SK-N-MC (cell line): ENCODE results near the gene USB1.

ENCODE experiments used
- DNase-seq: peaks from one replicate; pipeline ENCODE4 v3.0.0-alpha.2; 2011; ENCODE audit warnings: low read depth, low spot score
- H3K27ac ChIP-seq: fragments of 200-600 bp; sonication (generic); 2 replicates; pipeline ENCODE4 v1.5.1; 2016; ENCODE audit warnings: mixed run types
- H3K36me3 ChIP-seq: fragments of 200-600 bp; sonication (generic); 2 replicates; pipeline ENCODE4 v1.6.1; 2017; ENCODE audit warnings: antibody characterized with exemption, low read length, mixed read lengths; ENCODE audit not compliant: insufficient read depth
- H3K4me3 ChIP-seq: fragments of 200-600 bp; sonication (generic); 2 replicates; pipeline ENCODE4 v1.5.1; 2016
- H3K9ac ChIP-seq: fragments of 200-600 bp; sonication (generic); 2 replicates; pipeline ENCODE4 v1.8.0; 2017; ENCODE audit warnings: mixed run types, mixed read lengths; ENCODE audit not compliant: insufficient read length
- H3K9me3 ChIP-seq: fragments of 200-600 bp; sonication (generic); 2 replicates; pipeline ENCODE4 v1.6.1; 2017; ENCODE audit warnings: low read depth, mild to moderate bottlenecking, antibody characterized with exemption, low read length, moderate library complexity, mixed read lengths
- EZH2 ChIP-seq: fragments of 200-600 bp; sonication (generic); IDR thresholded peaks from one replicate; pipeline ENCODE4 v1.6.1; 2017; ENCODE audit warnings: antibody characterized with exemption
- FOXP2 ChIP-seq: optimal IDR thresholded peaks from 2 replicates; pipeline ENCODE3; 2011; ENCODE audit warnings: mild to moderate bottlenecking, moderate library complexity; ENCODE audit not compliant: insufficient read depth; ENCODE audit errors: extremely low read length, control extremely low read depth
- POLR2AphosphoS5 ChIP-seq: IDR thresholded peaks from 2 replicates; pipeline ENCODE4 v1.6.1; 2012; ENCODE audit warnings: mild to moderate bottlenecking, low read depth, low read length, borderline replicate concordance

Gene USB1

GRCh38 chr16:58049232-58050185 lies 48.3 kb downstream of the USB1 start:
- no peak overlapping the region for H3K27ac ChIP-seq
- no peaks in the 10 kb centered on the region for H3K9me3 ChIP-seq
- DNase-seq = no peak
- no peak overlapping the region for H3K9ac ChIP-seq
- H3K36me3 ChIP-seq = no peaks in the 10 kb centered on the region
- TF ChIP-seq POLR2AphosphoS5 = no peak
- no peak for TF ChIP-seq EZH2
- TF ChIP-seq FOXP2 = no peak
- H3K4me3 ChIP-seq = no peak overlapping the region

- DNase-seq = no peak
- no peak overlapping the region for H3K4me3 ChIP-seq
- no peak overlapping the region for H3K27ac ChIP-seq
- no peaks in the 10 kb centered on the region for H3K36me3 ChIP-seq
- H3K9ac ChIP-seq = no peak overlapping the region
- no peaks in the 10 kb centered on the region for H3K9me3 ChIP-seq
- TF ChIP-seq FOXP2 (no peak), EZH2 (no peak), POLR2AphosphoS5 (no peak)
These were observed 50.1 kb downstream of the USB1 start for GRCh38 chr16:58051296-58051695.

GRCh38 chr16:58051821-58052603 lies 50.8 kb downstream of the USB1 start:
- no peaks in the 10 kb centered on the region for H3K9me3 ChIP-seq
- no peak overlapping the region for H3K4me3 ChIP-seq
- H3K9ac ChIP-seq = no peak overlapping the region
- no peak for DNase-seq
- TF ChIP-seq FOXP2 (no peak), POLR2AphosphoS5 (no peak), EZH2 (no peak)
- H3K27ac ChIP-seq = no peak overlapping the region
- no peaks in the 10 kb centered on the region for H3K36me3 ChIP-seq

- no peak for DNase-seq
- Histone ChIP-seq H3K9me3 (no peaks in the 10 kb centered on the region), H3K36me3 (no peaks in the 10 kb centered on the region), H3K9ac (no peak overlapping the region), H3K27ac (no peak overlapping the region), H3K4me3 (no peak overlapping the region)
- TF ChIP-seq FOXP2 = no peak
- no peak for TF ChIP-seq POLR2AphosphoS5
- TF ChIP-seq EZH2 = no peak
These were observed 52.4 kb downstream of the USB1 start for GRCh38 chr16:58053682-58054005.

GRCh38 chr16:58054289-58054688 lies 53.1 kb downstream of the USB1 start:
- no peak overlapping the region for H3K27ac ChIP-seq
- no peak overlapping the region for H3K9ac ChIP-seq
- H3K9me3 ChIP-seq = no peaks in the 10 kb centered on the region
- TF ChIP-seq EZH2 = no peak
- no peak for TF ChIP-seq FOXP2
- TF ChIP-seq POLR2AphosphoS5 = no peak
- H3K36me3 ChIP-seq = no peaks in the 10 kb centered on the region
- no peak for DNase-seq
- H3K4me3 ChIP-seq = no peak overlapping the region

- DNase-seq = no peak
- Histone ChIP-seq H3K27ac (no peak overlapping the region), H3K36me3 (no peaks in the 10 kb centered on the region), H3K4me3 (no peak overlapping the region), H3K9me3 (no peaks in the 10 kb centered on the region), H3K9ac (no peak overlapping the region)
- TF ChIP-seq EZH2 (no peak), POLR2AphosphoS5 (no peak), FOXP2 (no peak)
These were observed 55.4 kb downstream of the USB1 start for GRCh38 chr16:58056580-58056979.

GRCh38 chr16:58057121-58057520 lies 55.9 kb downstream of the USB1 start:
- H3K9ac ChIP-seq = no peak overlapping the region
- TF ChIP-seq FOXP2 (no peak), EZH2 (no peak), POLR2AphosphoS5 (no peak)
- no peak for DNase-seq

GRCh38 chr16:58057784-58058183 lies 56.6 kb downstream of the USB1 start:
- DNase-seq = no peak
- TF ChIP-seq EZH2 (no peak), FOXP2 (no peak), POLR2AphosphoS5 (no peak)
- Histone ChIP-seq H3K4me3 (no peak overlapping the region), H3K9ac (no peak overlapping the region), H3K27ac (no peak overlapping the region), H3K9me3 (no peaks in the 10 kb centered on the region), H3K36me3 (no peaks in the 10 kb centered on the region)

More at GRCh38 chr16:58057121-58057520, 55.9 kb downstream of the USB1 start:
- H3K36me3 ChIP-seq = no peaks in the 10 kb centered on the region
- no peak overlapping the region for H3K27ac ChIP-seq
- H3K9me3 ChIP-seq = no peaks in the 10 kb centered on the region
- no peak overlapping the region for H3K4me3 ChIP-seq
